ENCODE data around the gene ACAN.

ACAN gene

GRCh38 chr15:88896333-88897033 is 93.2 kb downstream of the ACAN start:
- TF ChIP-seq, protein P1, sequence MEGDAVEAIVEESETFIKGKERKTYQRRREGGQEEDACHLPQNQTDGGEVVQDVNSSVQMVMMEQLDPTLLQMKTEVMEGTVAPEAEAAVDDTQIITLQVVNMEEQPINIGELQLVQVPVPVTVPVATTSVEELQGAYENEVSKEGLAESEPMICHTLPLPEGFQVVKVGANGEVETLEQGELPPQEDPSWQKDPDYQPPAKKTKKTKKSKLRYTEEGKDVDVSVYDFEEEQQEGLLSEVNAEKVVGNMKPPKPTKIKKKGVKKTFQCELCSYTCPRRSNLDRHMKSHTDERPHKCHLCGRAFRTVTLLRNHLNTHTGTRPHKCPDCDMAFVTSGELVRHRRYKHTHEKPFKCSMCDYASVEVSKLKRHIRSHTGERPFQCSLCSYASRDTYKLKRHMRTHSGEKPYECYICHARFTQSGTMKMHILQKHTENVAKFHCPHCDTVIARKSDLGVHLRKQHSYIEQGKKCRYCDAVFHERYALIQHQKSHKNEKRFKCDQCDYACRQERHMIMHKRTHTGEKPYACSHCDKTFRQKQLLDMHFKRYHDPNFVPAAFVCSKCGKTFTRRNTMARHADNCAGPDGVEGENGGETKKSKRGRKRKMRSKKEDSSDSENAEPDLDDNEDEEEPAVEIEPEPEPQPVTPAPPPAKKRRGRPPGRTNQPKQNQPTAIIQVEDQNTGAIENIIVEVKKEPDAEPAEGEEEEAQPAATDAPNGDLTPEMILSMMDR (IDR thresholded peaks at IDR 0.05; ENCODE audit: low read length, missing control alignments): no peak
- H3K4me3 ChIP-seq (replicated peaks; ENCODE audit: low read depth, low read length): no peak overlapping the region
- DNase-seq (ENCODE audit: low read depth): no peak

DNA sequence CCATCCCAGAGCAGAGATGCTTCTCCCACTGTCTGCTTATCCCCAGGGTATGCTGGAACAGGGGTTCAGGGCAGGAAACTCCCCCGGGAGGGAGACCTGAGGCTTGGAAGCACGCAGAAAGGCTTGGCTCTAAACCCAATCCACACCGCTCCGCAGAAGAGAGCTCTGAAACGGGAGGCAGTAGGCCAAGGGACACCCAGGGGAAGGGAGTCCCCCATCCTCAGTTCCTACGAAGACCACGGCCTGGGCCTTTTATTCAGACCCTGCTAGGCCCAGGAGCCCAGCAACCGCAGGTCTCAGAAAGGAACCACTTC is 93.9 kb downstream of the ACAN start:
- H3K4me3 ChIP-seq (replicated peaks; ENCODE audit: low read depth, low read length): no peak overlapping the region
- TF ChIP-seq, protein P1 (IDR thresholded peaks at IDR 0.05; ENCODE audit: low read length, missing control alignments): no peak
- no peak for DNase-seq (ENCODE audit: low read depth)

DNA sequence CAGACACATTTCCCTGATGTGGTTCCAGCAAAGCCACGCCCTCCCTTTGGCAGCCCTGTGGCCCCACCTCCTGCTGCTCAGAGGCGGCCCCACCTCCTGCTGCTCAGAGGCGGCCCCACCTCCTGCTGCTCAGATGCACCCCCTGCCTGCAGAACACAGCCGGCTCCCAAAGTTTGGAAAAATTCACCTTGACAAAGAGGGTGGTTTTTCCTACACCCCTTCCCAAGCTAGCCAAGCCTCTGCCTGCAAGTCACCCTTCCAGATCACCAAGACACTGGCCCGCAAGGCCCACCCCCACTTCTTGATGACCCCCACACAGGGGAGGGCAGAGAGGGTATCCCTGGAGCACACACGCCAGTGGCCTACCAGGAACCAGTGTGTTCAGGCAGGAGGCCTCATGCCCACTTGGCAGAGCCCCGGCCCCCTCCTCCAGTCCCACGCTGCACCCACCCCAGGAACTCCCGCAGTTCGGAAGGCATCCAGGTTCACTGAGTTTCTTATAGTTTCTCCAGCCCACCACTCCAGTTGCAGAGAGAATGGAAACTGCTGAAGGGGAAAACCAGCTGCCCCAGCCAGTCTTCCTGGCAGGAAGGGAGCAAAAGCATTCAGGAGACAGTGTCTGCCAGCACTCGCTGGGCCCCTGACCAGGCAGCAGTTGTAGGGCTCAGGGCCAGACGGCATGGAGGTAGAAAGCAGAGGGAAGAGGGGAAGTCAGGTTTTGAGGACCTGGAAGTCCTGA is 94.4 kb downstream of the ACAN start:
- TF ChIP-seq, protein P1 (IDR thresholded peaks at IDR 0.05; ENCODE audit: low read length, missing control alignments): peak; percentile 61
- DNase-seq (ENCODE audit: low read depth): peak; percentile 79
- no peak overlapping the region for H3K4me3 ChIP-seq (replicated peaks; ENCODE audit: low read depth, low read length)

DNA sequence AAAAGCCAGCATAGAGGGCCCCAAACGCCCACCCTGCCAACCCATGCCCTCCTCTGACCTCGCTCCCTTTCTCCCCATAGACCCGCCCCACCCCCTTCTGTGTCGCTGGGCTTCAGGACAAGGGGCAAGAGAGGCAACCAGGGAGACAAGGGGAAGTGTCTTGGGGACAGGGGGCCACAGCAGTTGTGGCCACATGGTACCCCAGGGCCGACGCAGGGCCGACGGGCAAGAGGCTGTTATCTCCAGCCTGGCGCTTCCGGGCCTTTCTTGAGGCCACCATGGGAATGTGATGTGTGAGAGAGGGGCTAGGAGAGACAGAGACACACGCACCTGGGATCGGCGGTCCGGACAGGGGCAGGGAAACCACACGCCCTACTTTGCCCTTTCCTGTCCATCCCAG is 95.5 kb downstream of the ACAN start:
- DNase-seq (ENCODE audit: low read depth): no peak
- TF ChIP-seq, protein P1 (IDR thresholded peaks at IDR 0.05; ENCODE audit: low read length, missing control alignments): no peak
- no peak overlapping the region for H3K4me3 ChIP-seq (replicated peaks; ENCODE audit: low read depth, low read length)

GRCh38 chr15:88899251-88899650 is 96.0 kb downstream of the ACAN start:
- no peak overlapping the region for H3K4me3 ChIP-seq (replicated peaks; ENCODE audit: low read depth, low read length)
- no peak for DNase-seq (ENCODE audit: low read depth)
- TF ChIP-seq, protein P1 (IDR thresholded peaks at IDR 0.05; ENCODE audit: low read length, missing control alignments): no peak

GRCh38 chr15:88900309-88900981 is 97.2 kb downstream of the ACAN start:
- DNase-seq (ENCODE audit: low read depth): peak; percentile 33
- no peak overlapping the region for H3K4me3 ChIP-seq (replicated peaks; ENCODE audit: low read depth, low read length)
- TF ChIP-seq, protein P1 (IDR thresholded peaks at IDR 0.05; ENCODE audit: low read length, missing control alignments): no peak
